NCI-H1105 treated with DMSO at 0.1 percent for 48 hours (cell line): Measurements from ENCODE around the gene DXO.
A peak's percentile ranks its signal among the peaks of the same experiment; 100 is the strongest.
"Not testable (repeated sequence)": the region's sequence is repeated elsewhere in the genome, so short reads cannot be mapped to it uniquely, and the experiment has no call there.

ENCODE experiments used
- DNase-seq: peaks from one replicate; lab custom pipeline; 2025; lab: John Stamatoyannopoulos, UW

Gene DXO

GRCh38 chr6:31958741-31959739 is 12.9 kb downstream of the DXO start, which contains the start of the genes NELFE and SKIC2:
NELFE (minus strand) TSS chr6:31958971; CDS start chr6:31958446, 525 bp downstream.
SKIC2 (plus strand) TSS chr6:31959175; CDS start chr6:31959193, 18 bp downstream.
- peak; percentile 97 for DNase-seq

- no peak for DNase-seq
These were observed 13.6 kb downstream of the DXO start for GRCh38 chr6:31958412-31958740.

GRCh38 chr6:31956796-31957195 is 15.1 kb downstream of the DXO start:
- no peak for DNase-seq

GRCh38 chr6:31954511-31954910 is 17.4 kb downstream of the DXO start:
- DNase-seq = no peak

GRCh38 chr6:31952890-31953289 is 19.0 kb downstream of the DXO start:
- no peak for DNase-seq

GRCh38 chr6:31952140-31952805 is 19.7 kb downstream of the DXO start:
- DNase-seq = peak; percentile 39

GRCh38 chr6:31949926-31950548 is 21.9 kb downstream of the DXO start:
- DNase-seq = no peak

GRCh38 chr6:31948753-31949413 is 23.1 kb downstream of the DXO start:
- no peak for DNase-seq

- DNase-seq = no peak
These were observed 23.6 kb downstream of the DXO start for GRCh38 chr6:31948306-31948705.

- DNase-seq = no peak
These were observed 24.1 kb downstream of the DXO start for GRCh38 chr6:31947864-31948263.

- no peak for DNase-seq
These were observed 24.8 kb downstream of the DXO start for GRCh38 chr6:31947070-31947675.

GRCh38 chr6:31946370-31946885 is 25.5 kb downstream of the DXO start:
- no peak for DNase-seq

GRCh38 chr6:31945507-31946369 is 26.2 kb downstream of the DXO start, which contains the start of gene CFB:
CFB (plus strand) TSS chr6:31946095; CDS start chr6:31946222, 127 bp downstream.
- no peak for DNase-seq

- no peak for DNase-seq
These were observed 26.8 kb downstream of the DXO start for GRCh38 chr6:31945154-31945506.

- DNase-seq = no peak
These were observed 28.2 kb downstream of the DXO start for GRCh38 chr6:31943742-31944141.

- DNase-seq = no peak
These were observed 31.7 kb downstream of the DXO start for GRCh38 chr6:31940256-31940664.

GRCh38 chr6:31935823-31936222 is 36.1 kb downstream of the DXO start:
- no peak for DNase-seq

GRCh38 chr6:31935021-31935420 is 36.9 kb downstream of the DXO start:
- DNase-seq = no peak

- DNase-seq = no peak
These were observed 38.4 kb downstream of the DXO start for GRCh38 chr6:31933537-31933936.

- not testable (repeated sequence) for DNase-seq
These were observed 39.8 kb downstream of the DXO start for GRCh38 chr6:31932137-31932536.
